Fibroblast of lung (primary cell): ENCODE measurements around the gene GIMAP8. TPM values are rescaled to one million over a fixed set of nuclear protein-coding genes. Genes with fewer than 3 reads are reported as not detected.

Experiments used
- DNase-seq, 2 donors: peaks; one replicate each; pipeline versions ENCODE4 v3.0.0 to v3.0.0-alpha.2; 2010; ENCODE audit warnings: low read depth in 2 of 2
- H2AFZ ChIP-seq: 2 replicates; pipeline ENCODE4 v1.5.1; 2012; ENCODE audit warnings: low read length, control low read depth, inconsistent platforms
- H3K27ac ChIP-seq: 2 replicates; pipeline ENCODE4 v1.5.1; 2011; ENCODE audit warnings: low read length, control low read depth; ENCODE audit not compliant: insufficient read depth
- H3K27me3 ChIP-seq: 2 replicates; pipeline ENCODE4 v1.5.1; 2011; ENCODE audit warnings: mild to moderate bottlenecking, low read length; ENCODE audit not compliant: control insufficient read depth, insufficient read depth
- H3K36me3 ChIP-seq: 2 replicates; pipeline ENCODE4 v1.5.1; 2011; ENCODE audit warnings: low read length; ENCODE audit not compliant: control insufficient read depth, insufficient read depth
- H3K4me1 ChIP-seq: 2 replicates; pipeline ENCODE4 v1.5.1; 2011; ENCODE audit warnings: low read length; ENCODE audit not compliant: control insufficient read depth, insufficient read depth; ENCODE audit errors: extremely low read depth
- H3K4me2 ChIP-seq: 2 replicates; pipeline ENCODE4 v1.5.1; 2011; ENCODE audit warnings: low read length, control low read depth; ENCODE audit not compliant: insufficient read depth; ENCODE audit errors: extremely low read depth
- H3K4me3 ChIP-seq, 4 experiments: fragments of 200-600 bp in 1 of 4; sonication (generic) in 1 of 4; replicated peaks in 1 of 4; 2 replicates each; pipeline ENCODE4 v1.5.1; 2011 to 2016; ENCODE audit warnings: low read length in 4 of 4, low read depth in 3 of 4, mild to moderate bottlenecking in 3 of 4, control low read depth in 2 of 4, inconsistent platforms in 1 of 4, mixed read lengths in 1 of 4; ENCODE audit not compliant: insufficient read depth in 1 of 4; ENCODE audit errors: control extremely low read depth in 1 of 4
- H3K79me2 ChIP-seq: 2 replicates; pipeline ENCODE4 v1.5.1; 2012; ENCODE audit warnings: mild to moderate bottlenecking, low read length, inconsistent platforms; ENCODE audit not compliant: control insufficient read depth, insufficient read depth
- H3K9ac ChIP-seq: 2 replicates; pipeline ENCODE4 v1.5.1; 2011; ENCODE audit warnings: mild to moderate bottlenecking, low read length, control low read depth; ENCODE audit not compliant: insufficient read depth
- H3K9me3 ChIP-seq: 2 replicates; pipeline ENCODE4 v1.5.1; 2012; ENCODE audit warnings: low read depth, low read length; ENCODE audit not compliant: control insufficient read depth, insufficient read depth
- H4K20me1 ChIP-seq: 2 replicates; pipeline ENCODE4 v1.5.1; 2011; ENCODE audit warnings: low read length; ENCODE audit not compliant: control insufficient read depth, insufficient read depth; ENCODE audit errors: extremely low read depth
- CTCF ChIP-seq, 2 donors: IDR thresholded peaks in 1 of 2; conservative IDR thresholded peaks in 1 of 2; 1 replicate in 1 of 2; 2 replicates in 1 of 2; pipeline ENCODE4 v1.5.1; 2011 to 2012; ENCODE audit warnings: low read length in 2 of 2, control low read depth in 1 of 2, inconsistent platforms in 1 of 2, low read depth in 1 of 2, mild to moderate bottlenecking in 1 of 2
- EZH2 ChIP-seq: IDR thresholded peaks from 2 replicates; pipeline ENCODE4 v1.5.1; 2012; ENCODE audit warnings: low read length, control low read depth, mild to moderate bottlenecking; ENCODE audit errors: missing control alignments
- polyA plus RNA-seq, 2 donors: library from polyadenylated mRNA; depleted of rRNA in 1 of 2; stranded (reverse) in 1 of 2; unstranded in 1 of 2; fragments of >200 nt; gene quantifications; 2 replicates each; pipeline ENCODE4 v1.2.1, GENCODE V29; 2011 to 2012; ENCODE audit warnings: missing spikeins in 1 of 2
- total RNA-seq: library from RNA; depleted of rRNA; stranded (reverse); fragments of >200 nt; gene quantifications from 2 replicates; pipeline ENCODE4 v1.2.1, GENCODE V29; 2014

The GIMAP8 gene
- total and polyA plus RNA-seq, 2 donors (not counting 1 experiment from before 2014, with no cell fraction given) = under 0.01 TPM; not detected in 1

DNA sequence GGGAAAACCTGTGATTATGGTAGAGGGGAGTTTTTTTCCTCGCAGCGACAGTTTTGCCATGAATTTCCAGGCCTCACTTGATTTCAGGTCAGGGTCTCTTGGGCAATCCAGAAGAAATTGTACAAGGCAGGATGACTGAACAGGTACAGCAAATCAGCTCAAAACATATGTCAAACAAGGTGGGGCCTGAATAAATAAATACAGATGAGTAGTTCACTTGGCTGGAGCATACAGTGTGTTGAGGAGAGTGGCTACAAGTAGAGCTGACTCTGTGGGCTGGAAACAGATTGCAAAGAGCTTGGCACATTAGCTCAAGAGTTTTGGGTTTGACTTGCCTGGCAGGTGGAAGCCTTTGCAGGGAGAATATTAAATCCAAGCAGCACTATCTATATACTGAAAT lies 15.0 kb downstream of the GIMAP8 start:
- TF ChIP-seq CTCF (conservative IDR thresholded peaks at IDR 0.05 in 1 of 2, IDR thresholded peaks at IDR 0.05 in 1 of 2; ENCODE audit: low read depth in 1 of 2, low read length in 2 of 2) (no peak), EZH2 (no peak)

DNA sequence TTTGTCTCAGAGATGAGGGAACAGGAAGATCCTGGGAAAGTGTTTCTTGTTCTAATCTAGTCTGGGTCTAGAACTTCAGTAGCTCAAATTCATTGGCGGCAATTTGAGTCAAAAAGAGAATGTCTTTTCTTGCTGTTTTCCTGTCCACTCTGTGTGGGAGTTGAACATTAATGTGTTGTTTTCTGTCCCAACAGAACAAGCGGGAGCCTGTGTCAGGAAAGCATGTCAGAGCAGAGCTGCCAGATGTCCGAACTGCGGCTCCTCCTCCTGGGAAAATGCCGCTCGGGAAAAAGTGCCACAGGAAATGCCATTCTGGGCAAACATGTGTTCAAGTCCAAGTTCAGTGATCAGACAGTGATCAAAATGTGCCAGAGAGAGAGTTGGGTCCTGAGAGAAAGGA lies 16.0 kb downstream of the GIMAP8 start:
- no peaks in the 10 kb centered on the region for H3K27me3 ChIP-seq
- no peaks in the 10 kb centered on the region for H3K9me3 ChIP-seq
- no peak overlapping the region for H3K9ac ChIP-seq
- H3K4me2 ChIP-seq = no peak overlapping the region
- TF ChIP-seq EZH2 = no peak
- no peak for TF ChIP-seq CTCF (conservative IDR thresholded peaks at IDR 0.05 in 1 of 2, IDR thresholded peaks at IDR 0.05 in 1 of 2; ENCODE audit: low read depth in 1 of 2, low read length in 2 of 2)
- no peak overlapping the region for H3K27ac ChIP-seq
- H3K4me1 ChIP-seq = no peaks in the 10 kb centered on the region
- no peak overlapping the region for H2AFZ ChIP-seq
- no peak for DNase-seq
- H3K36me3 ChIP-seq = no peaks in the 10 kb centered on the region
- no peaks in the 10 kb centered on the region for H3K79me2 ChIP-seq
- no peak overlapping the region for H3K4me3 ChIP-seq
- H4K20me1 ChIP-seq = no peaks in the 10 kb centered on the region

More for the DNA sequence above, 15.0 kb downstream of the GIMAP8 start:
- Histone ChIP-seq H3K4me2 (no peak overlapping the region), H3K4me1 (no peaks in the 10 kb centered on the region), H2AFZ (no peak overlapping the region), H3K27me3 (no peaks in the 10 kb centered on the region), H3K36me3 (no peaks in the 10 kb centered on the region), H3K79me2 (no peaks in the 10 kb centered on the region), H3K9me3 (no peaks in the 10 kb centered on the region), H3K4me3 (no peak overlapping the region), H4K20me1 (no peaks in the 10 kb centered on the region), H3K9ac (no peak overlapping the region), H3K27ac (no peak overlapping the region)
- no peak for DNase-seq

GRCh38 chr7:150468241-150468640 lies 17.8 kb downstream of the GIMAP8 start:
- Histone ChIP-seq H3K4me1 (no peaks in the 10 kb centered on the region), H3K4me2 (no peak overlapping the region)
- TF ChIP-seq CTCF (conservative IDR thresholded peaks at IDR 0.05 in 1 of 2, IDR thresholded peaks at IDR 0.05 in 1 of 2; ENCODE audit: low read depth in 1 of 2, low read length in 2 of 2) (no peak), EZH2 (no peak)

More at GRCh38 chr7:150468241-150468640, 17.8 kb downstream of the GIMAP8 start:
- no peaks in the 10 kb centered on the region for H3K36me3 ChIP-seq
- H3K9me3 ChIP-seq = no peaks in the 10 kb centered on the region
- DNase-seq = no peak
- H3K9ac ChIP-seq = no peak overlapping the region
- no peaks in the 10 kb centered on the region for H3K27me3 ChIP-seq
- H3K4me3 ChIP-seq = no peak overlapping the region
- no peaks in the 10 kb centered on the region for H4K20me1 ChIP-seq
- no peaks in the 10 kb centered on the region for H3K79me2 ChIP-seq
- H3K27ac ChIP-seq = no peak overlapping the region
- H2AFZ ChIP-seq = no peak overlapping the region
